Mesodermal cell (in vitro differentiated cells): ENCODE results near the gene NEUROG2.

Experiments
- H3K27ac ChIP-seq: 2 replicates; pipeline ENCODE4 v1.7.0; 2013; ENCODE audit warnings: mild to moderate bottlenecking, low read depth, low read length, moderate library complexity; ENCODE audit not compliant: severe bottlenecking
- H3K36me3 ChIP-seq: 2 replicates; pipeline ENCODE4 v1.7.1; 2013; ENCODE audit warnings: mild to moderate bottlenecking, low read length, moderate library complexity; ENCODE audit not compliant: control insufficient read depth, insufficient read depth
- H3K4me1 ChIP-seq: one replicate; pipeline ENCODE4 v1.7.1; 2013; ENCODE audit warnings: mild to moderate bottlenecking, low read length; ENCODE audit not compliant: insufficient read depth, control insufficient read depth, poor library complexity, severe bottlenecking
- H3K4me3 ChIP-seq: 2 replicates; pipeline ENCODE4 v1.7.0; 2013; ENCODE audit warnings: low read length, control low read depth, mild to moderate bottlenecking; ENCODE audit not compliant: insufficient read depth, poor library complexity, severe bottlenecking; ENCODE audit errors: extremely low read depth
- H3K9me3 ChIP-seq: 2 replicates; pipeline ENCODE4 v1.7.1; 2013; ENCODE audit warnings: mild to moderate bottlenecking, low read length, moderate library complexity; ENCODE audit not compliant: control insufficient read depth
- WGBS, 2 experiments: methylation state at CpG; one replicate each; pipeline ENCODE4 v1.1.5; 2013; ENCODE audit warnings: missing lambda C conversion rate in 2 of 2; ENCODE audit not compliant: insufficient coverage in 2 of 2; 5-methylcytosine and 5-hydroxymethylcytosine counted together

Gene NEUROG2

DNA sequence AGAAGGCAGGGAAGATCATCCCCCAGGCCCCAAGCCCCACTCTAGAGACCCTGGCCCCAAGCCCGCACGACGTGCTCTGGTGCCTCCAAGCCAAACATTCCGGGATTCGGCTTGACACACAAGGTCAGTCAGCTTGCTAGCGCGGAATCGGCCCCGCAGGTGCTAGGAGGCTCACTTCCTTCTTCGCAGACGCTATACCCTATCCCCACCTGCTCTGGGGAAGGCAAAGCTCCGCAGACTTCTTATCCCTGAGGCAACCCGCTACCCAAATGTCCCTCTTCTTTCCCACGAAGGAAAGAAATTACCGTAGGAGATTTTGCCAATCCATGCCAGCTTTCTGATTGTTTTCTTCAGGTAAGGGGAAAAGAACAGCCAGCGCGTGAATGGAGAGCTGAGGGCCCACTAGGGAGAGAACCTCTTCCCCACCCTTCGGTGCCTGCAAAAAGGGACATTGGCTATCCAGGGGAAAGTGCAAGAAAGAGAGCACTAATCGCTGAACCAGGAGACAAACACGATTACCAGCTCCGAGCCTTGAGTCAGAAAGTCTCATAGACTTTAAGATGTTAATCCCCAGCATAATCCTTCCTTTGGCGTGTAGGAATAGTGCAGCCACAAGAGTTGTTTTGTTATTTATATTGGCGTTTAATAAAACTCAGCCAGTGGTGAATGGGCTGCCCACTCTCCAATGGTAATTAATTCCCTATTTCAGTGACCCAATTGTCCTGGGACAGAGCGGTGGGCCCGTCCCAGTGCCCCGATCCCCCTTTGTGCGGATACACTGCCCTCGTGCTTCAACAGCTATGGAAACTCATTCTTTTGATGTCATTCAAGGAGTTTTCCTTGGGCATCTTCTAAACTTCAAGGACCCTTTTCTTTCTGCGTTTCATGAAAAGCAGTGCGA is 5.4 kb upstream of the NEUROG2 start:
- H3K27ac ChIP-seq, result no peak overlapping the region
- WGBS, 2 experiments, result 0 to 1% methylated on average over 14 to 21 of the region's 30 CpGs
- no peak overlapping the region for H3K4me3 ChIP-seq
- H3K36me3 ChIP-seq, result no peaks in the 10 kb centered on the region
- H3K4me1 ChIP-seq, result peaks cover 8% of the 10 kb centered on the region
- no peaks in the 10 kb centered on the region for H3K9me3 ChIP-seq

DNA sequence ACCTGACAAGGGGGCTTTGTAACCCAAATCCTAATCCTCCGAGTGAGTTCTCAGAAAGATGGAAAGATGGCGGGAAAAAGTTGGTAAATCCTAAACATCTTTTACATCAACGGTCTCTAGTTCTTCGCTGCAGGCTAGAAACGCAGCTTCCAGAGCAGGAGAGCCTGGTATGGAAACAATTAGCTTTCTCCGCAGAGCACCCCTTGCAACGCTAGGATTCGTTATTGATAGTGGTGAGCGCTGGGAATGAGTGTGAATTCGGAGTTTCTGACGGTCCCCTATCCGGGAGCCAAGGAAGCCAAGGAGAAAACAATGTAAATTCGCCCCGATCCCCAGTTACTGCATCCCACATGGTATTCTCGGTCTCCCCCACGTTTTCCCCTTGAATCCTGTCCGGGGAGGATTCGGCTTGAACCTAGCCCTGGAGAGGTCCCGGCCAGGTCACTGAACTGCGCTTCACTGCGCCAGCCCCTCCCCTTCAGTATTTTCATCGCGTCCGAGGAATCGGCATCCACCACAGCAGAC is 4.7 kb upstream of the NEUROG2 start:
- Histone ChIP-seq H3K27ac (no peak overlapping the region), H3K4me1 (peaks cover 8% of the 10 kb centered on the region), H3K9me3 (no peaks in the 10 kb centered on the region), H3K4me3 (no peak overlapping the region), H3K36me3 (no peaks in the 10 kb centered on the region)
- 0 to 2% methylated on average over 14 to 22 of the region's 25 CpGs for WGBS, 2 experiments

DNA sequence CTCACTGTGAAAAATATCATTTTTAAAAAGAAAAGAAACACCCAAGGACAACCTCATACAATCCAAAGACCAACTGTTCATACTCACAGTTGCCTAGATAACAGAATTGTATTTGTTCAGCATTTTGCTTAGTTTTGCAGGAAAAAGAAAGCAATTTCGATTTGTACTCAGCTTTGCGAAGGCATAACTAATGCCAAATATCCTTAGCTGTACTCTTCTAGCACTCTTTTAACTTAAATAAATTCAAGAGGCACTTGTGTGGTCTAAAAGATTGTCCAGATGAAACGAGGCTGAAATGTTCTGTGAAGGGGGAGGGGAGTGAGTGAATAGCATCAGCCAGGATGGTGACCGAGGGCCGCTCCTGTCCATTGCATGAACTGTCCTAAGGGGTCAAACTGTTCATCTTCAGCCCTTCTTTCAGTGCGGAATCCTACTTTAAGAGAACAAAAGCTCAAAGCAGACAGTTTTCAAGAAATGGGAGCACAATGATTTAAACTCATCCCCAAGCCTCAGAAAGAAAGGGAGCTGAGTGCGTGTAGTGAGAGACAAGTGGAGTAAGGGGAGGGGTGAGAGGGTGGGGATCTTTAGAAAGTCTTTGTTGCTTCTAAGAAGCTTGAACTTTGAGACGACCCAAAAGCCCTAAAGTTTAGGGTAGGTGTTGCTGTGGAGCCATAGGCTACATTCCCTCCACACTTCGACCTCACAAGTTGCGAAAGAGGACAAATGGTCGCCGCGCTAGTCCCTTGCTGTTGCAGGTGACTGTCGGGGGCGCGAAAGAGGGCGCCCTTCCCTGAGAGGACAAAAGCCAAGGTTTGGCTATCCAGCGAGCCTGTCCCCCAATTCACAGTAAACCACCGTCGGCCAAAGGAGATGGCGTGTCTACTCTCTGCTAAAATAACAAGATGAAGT is 4.0 kb upstream of the NEUROG2 start:
- Histone ChIP-seq H3K9me3 (no peaks in the 10 kb centered on the region), H3K4me1 (peaks cover 8% of the 10 kb centered on the region), H3K36me3 (no peaks in the 10 kb centered on the region), H3K4me3 (no peak overlapping the region), H3K27ac (no peak overlapping the region)
- 1 to 2% methylated on average over 10 to 17 of the region's 21 CpGs for WGBS, 2 experiments

DNA sequence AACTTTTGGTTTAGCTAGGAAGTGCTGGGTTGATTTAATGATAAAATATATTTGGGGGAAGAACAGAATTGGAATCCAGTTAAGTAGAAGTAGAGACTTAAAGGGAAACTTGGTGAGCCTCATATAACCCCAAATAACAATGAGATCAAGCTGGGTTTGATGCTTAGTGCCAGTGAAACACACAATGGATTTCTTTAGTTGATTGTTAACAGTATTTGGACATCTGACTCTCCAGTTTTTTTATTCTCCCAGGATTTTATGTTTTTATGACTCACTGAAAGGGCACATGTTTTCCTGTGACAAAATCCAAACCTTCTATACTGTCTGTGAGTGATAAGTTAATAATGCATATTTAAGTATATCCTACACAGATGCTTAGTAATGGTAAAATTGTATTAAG is 2.7 kb upstream of the NEUROG2 start:
- no peak overlapping the region for H3K27ac ChIP-seq
- no peaks in the 10 kb centered on the region for H3K36me3 ChIP-seq
- H3K4me1 ChIP-seq, result peaks cover 10% of the 10 kb centered on the region
- no peak overlapping the region for H3K4me3 ChIP-seq
- H3K9me3 ChIP-seq, result no peaks in the 10 kb centered on the region

DNA sequence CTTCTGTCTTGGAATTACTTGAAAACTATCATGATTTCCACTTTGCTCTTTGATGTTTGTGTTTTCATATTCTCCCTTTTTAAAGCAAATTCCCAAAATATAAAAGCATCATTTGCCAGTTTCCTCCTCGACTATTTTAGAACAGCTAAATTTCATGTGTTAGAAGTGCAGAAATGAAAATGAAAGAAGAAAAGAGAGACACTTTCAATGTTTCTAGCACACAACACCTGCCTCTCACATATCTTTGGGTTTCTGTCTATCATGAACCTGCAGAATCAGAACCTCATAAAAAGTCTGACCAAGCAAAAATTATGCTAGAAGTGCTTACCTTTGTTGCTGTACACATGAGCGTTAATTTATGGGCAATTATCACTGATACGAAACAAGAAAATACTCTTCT is 1.9 kb upstream of the NEUROG2 start:
- no peaks in the 10 kb centered on the region for H3K9me3 ChIP-seq
- WGBS, 2 experiments, result 76% methylated on average over 2 of the region's 3 CpGs; no CpG with 5 or more reads in 1 of the 2 experiments
- peaks cover 10% of the 10 kb centered on the region for H3K4me1 ChIP-seq

DNA sequence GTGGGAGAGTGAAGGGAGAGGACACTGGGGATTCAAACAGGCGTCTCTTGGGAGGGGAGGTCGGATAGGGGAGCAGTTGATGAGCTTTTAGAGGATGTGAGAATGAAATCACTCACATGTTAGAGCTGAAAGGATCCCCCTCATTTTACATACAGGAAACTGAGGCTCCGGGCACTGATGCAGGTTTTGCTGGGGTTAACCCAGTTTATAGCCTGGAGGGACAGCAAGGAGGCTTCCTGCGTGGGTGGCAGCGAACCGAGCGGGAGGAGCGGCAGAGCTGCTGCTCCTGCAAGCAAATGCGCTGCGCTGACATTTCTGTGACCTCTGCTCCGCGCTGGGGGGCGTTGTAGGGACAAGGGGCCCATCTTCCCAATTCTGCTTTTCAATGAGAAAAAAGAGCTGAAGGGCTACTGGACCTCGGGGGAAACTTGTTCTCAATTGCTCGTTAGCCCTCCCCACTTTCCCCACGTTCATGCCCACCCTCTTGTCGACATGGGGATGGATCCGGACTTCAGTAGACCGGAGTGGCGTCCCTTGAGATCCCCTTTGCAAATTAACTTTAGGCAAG is 1.2 kb upstream of the NEUROG2 start:
- H3K4me3 ChIP-seq, result no peak overlapping the region
- 0 to 2% methylated on average over 7 to 13 of the region's 20 CpGs for WGBS, 2 experiments
- peaks cover 10% of the 10 kb centered on the region for H3K4me1 ChIP-seq
- H3K9me3 ChIP-seq, result no peaks in the 10 kb centered on the region
- H3K27ac ChIP-seq, result no peak overlapping the region
- H3K36me3 ChIP-seq, result no peaks in the 10 kb centered on the region

More for the DNA sequence above, 1.9 kb upstream of the NEUROG2 start:
- Histone ChIP-seq H3K4me3 (no peak overlapping the region), H3K36me3 (no peaks in the 10 kb centered on the region), H3K27ac (no peak overlapping the region)

DNA sequence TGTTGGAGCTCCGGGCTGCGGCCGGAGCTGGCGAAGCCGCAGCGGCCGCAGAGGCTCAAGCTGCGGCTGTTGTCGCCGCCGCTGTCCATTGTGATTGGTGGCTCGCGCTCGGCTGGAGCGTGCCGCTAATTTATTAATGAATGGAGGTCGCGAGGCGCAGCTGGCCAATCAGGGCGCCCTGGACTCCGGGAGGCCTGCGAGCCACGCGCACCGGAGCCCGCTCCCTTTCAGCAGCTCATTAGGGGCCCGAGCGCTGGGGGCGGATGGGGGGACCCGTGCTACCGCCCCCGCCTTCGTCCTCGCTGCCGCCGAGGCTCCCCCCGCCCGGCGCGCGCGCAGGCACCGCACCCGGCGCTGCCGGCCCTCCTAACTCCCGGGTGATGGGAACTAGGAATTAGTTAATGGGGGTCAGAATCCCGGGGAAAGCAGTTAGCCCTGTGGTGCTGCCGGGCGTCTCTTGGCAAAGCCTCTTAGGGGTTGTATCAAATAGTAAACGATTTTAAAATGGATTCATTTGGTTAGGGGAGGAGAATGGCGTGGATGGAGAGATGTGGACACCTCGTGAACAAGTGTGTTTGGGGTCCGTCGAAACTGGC is 589 bp upstream of the NEUROG2 start:
- Histone ChIP-seq H3K27ac (no peak overlapping the region), H3K9me3 (no peaks in the 10 kb centered on the region), H3K4me1 (peaks cover 10% of the 10 kb centered on the region), H3K36me3 (no peaks in the 10 kb centered on the region), H3K4me3 (peak overlapping the region; percentile 9)
- WGBS, 2 experiments, result 0 to 1% methylated on average over 19 to 34 of the region's 55 CpGs

DNA sequence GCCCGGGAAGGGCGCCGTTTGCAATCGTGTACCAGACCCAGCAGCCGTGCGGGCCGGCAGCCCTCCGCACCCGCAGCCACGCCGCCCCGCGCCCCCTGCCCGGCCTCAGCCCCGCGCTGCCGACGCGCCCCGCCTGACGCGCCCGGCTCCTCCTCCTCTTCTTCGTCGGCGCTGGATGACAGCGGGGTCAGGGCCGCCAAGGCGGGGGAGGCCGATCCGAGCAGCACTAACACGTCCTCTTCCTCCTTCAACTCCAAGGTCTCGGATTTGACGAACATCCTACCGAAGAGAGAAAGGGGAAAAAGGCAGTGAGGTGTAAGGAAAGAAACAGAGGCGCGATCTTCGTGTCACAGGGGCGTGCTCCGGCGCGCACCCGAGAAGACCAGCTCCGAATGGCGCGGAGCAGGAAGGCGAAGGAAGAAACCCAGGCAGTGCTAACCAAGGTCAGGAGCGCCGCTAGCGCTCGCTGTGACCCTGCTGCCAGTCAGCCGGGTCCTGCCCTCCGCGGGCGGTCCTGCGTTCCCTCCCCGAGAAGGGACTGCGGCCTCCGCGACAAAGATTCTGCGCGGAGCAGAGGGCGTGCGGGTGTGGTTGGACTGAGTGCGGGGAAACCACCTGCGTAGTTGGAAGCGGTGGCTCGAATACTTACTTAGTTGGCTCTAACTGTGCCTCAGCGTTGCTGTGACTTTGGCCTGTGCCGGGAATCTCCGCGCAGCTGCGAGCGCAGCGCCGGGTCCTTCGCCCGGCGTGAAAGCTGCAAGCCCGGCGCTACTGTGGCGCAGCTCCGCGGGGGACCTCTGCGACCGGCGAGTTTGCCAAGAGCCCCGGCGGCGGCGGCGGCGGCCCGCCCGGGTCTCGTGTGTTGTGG is 548 bp downstream of the NEUROG2 start:
- WGBS, 2 experiments, result 0 to 1% methylated on average over 57 to 59 of the region's 96 CpGs
- peaks cover 18% of the 10 kb centered on the region for H3K4me1 ChIP-seq
- H3K27ac ChIP-seq, result no peak overlapping the region

DNA sequence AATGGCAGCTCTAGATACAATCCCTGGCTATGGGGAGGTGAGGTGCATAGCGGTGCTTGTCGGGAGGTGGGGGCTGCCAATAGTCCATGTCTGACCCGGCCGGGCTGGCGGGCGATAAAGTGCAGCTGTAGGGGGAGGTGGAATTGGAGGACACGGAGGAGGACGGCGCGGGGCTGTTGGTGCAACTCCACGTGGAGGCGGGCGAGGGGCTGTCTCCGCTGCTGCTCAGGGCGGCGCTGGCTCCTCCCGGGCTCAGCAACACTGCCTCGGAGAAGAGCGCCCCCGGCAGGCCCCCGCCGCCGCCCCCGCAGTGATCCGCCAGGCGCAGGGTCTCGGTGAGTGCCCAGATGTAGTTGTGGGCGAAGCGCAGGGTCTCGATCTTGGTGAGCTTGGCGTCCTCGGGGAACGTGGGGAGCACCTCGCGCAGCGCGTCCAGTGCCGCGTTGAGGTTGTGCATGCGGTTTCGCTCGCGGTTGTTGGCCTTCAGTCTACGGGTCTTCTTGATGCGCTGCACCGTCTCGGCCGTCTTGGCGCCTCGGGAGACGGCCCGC is 1.3 kb downstream of the NEUROG2 start:
- H3K4me1 ChIP-seq, result peaks cover 21% of the 10 kb centered on the region

More for the DNA sequence above, 548 bp downstream of the NEUROG2 start:
- H3K9me3 ChIP-seq, result no peaks in the 10 kb centered on the region
- peak overlapping the region; percentile 37 for H3K4me3 ChIP-seq
- no peaks in the 10 kb centered on the region for H3K36me3 ChIP-seq

More for the DNA sequence above, 1.3 kb downstream of the NEUROG2 start:
- peak overlapping the region; percentile 37 for H3K4me3 ChIP-seq
- no peak overlapping the region for H3K27ac ChIP-seq
- no peaks in the 10 kb centered on the region for H3K36me3 ChIP-seq
- WGBS, 2 experiments, result 0 to 1% methylated on average over 42 to 52 of the region's 52 CpGs
- H3K9me3 ChIP-seq, result no peaks in the 10 kb centered on the region
